OCI-LY1 (cell line): ENCODE measurements around the gene IMMP2L.
"Not testable (repeated sequence)": the region's sequence is repeated elsewhere in the genome, so short reads cannot be mapped to it uniquely, and the experiment has no call there.

Experiments used
- H2AFZ ChIP-seq: fragments of 200-600 bp; sonication (generic), shearing (Covaris generic); 2 replicates; pipeline ENCODE4 v1.6.0; 2014; ENCODE audit warnings: antibody characterized with exemption, mild to moderate bottlenecking, low read length
- H3F3A ChIP-seq: fragments of 200-600 bp; sonication (generic), shearing (Covaris generic); 2 replicates; pipeline ENCODE4 v1.6.0; 2014; ENCODE audit warnings: mild to moderate bottlenecking, antibody characterized with exemption, low read length, moderate library complexity; ENCODE audit not compliant: insufficient read depth
- H3K27ac ChIP-seq: fragments of 200-600 bp; sonication (generic); 2 replicates; pipeline ENCODE4 v1.5.1; 2014; ENCODE audit warnings: low read length, mixed run types, mild to moderate bottlenecking, low read depth; ENCODE audit not compliant: poor library complexity, severe bottlenecking
- H3K27me3 ChIP-seq: fragments of 200-600 bp; sonication (generic); 2 replicates; pipeline ENCODE4 v1.6.0; 2014; ENCODE audit warnings: antibody characterized with exemption, mild to moderate bottlenecking, low read length, moderate library complexity; ENCODE audit not compliant: insufficient read depth
- H3K36me3 ChIP-seq: fragments of 200-600 bp; sonication (generic); 2 replicates; pipeline ENCODE4 v1.6.1; 2014; ENCODE audit warnings: mild to moderate bottlenecking, antibody characterized with exemption, low read length, moderate library complexity, mixed read lengths; ENCODE audit not compliant: insufficient read depth
- H3K4me1 ChIP-seq: fragments of 200-600 bp; sonication (generic); 2 replicates; pipeline ENCODE4 v1.5.1; 2014; ENCODE audit warnings: mild to moderate bottlenecking, low read length, moderate library complexity; ENCODE audit not compliant: insufficient read depth, severe bottlenecking
- H3K4me2 ChIP-seq: fragments of 200-600 bp; sonication (generic), shearing (Covaris generic); 2 replicates; pipeline ENCODE4 v1.6.1; 2014; ENCODE audit warnings: low read length
- H3K4me3 ChIP-seq: fragments of 200-600 bp; sonication (generic); 2 replicates; pipeline ENCODE4 v1.5.1; 2014; ENCODE audit warnings: low read length, low read depth, mild to moderate bottlenecking, mixed read lengths; ENCODE audit not compliant: poor library complexity, severe bottlenecking
- H3K79me2 ChIP-seq: fragments of 200-600 bp; shearing (Covaris generic); 2 replicates; pipeline ENCODE4 v1.6.1; 2016; ENCODE audit warnings: mixed run types, low read length, mixed read lengths; ENCODE audit not compliant: insufficient read depth
- H3K9ac ChIP-seq: fragments of 200-600 bp; sonication (generic), shearing (Covaris generic); 2 replicates; pipeline ENCODE4 v1.6.1; 2014; ENCODE audit warnings: mild to moderate bottlenecking, low read length, mixed read lengths
- H3K9me2 ChIP-seq: fragments of 200-600 bp; sonication (generic), shearing (Covaris generic); 2 replicates; pipeline ENCODE4 v1.6.1; 2014; ENCODE audit warnings: low read depth, mild to moderate bottlenecking, low read length, mixed read lengths
- H3K9me3 ChIP-seq: fragments of 200-600 bp; shearing (Covaris generic); 2 replicates; pipeline ENCODE4 v1.6.1; 2014; ENCODE audit warnings: low read length, mixed read lengths
- H4K20me1 ChIP-seq: fragments of 200-600 bp; sonication (generic), shearing (Covaris generic); 2 replicates; pipeline ENCODE4 v1.6.0; 2016; ENCODE audit warnings: mild to moderate bottlenecking, low read length; ENCODE audit not compliant: insufficient read depth
- CTCF ChIP-seq: fragments of 200-600 bp; sonication (generic), shearing (Covaris generic); IDR thresholded peaks from 2 replicates; pipeline ENCODE4 v1.5.1; 2017; ENCODE audit warnings: mild to moderate bottlenecking, antibody characterized with exemption, low read length, moderate library complexity, mixed read lengths
- EZH2 ChIP-seq: fragments of 200-600 bp; sonication (generic), shearing (Covaris generic); IDR thresholded peaks from 2 replicates; pipeline ENCODE4 v1.8.0; 2017; ENCODE audit warnings: borderline replicate concordance, mixed run types, mild to moderate bottlenecking, antibody characterized with exemption, low read length, moderate library complexity, mixed read lengths

The IMMP2L gene

GRCh38 chr7:110664803-110665202 lies 897.5 kb downstream of the IMMP2L start:
- no peaks in the 10 kb centered on the region for H4K20me1 ChIP-seq
- TF ChIP-seq CTCF (no peak), EZH2 (no peak)

GRCh38 chr7:110660637-110661036 lies 901.7 kb downstream of the IMMP2L start:
- not testable (repeated sequence) for H3K4me1 ChIP-seq, H3K4me3 ChIP-seq, H3K36me3 ChIP-seq, H4K20me1 ChIP-seq, H3K27ac ChIP-seq, H3K79me2 ChIP-seq, H3F3A ChIP-seq, H3K4me2 ChIP-seq, H3K9me2 ChIP-seq, H3K27me3 ChIP-seq, H3K9ac ChIP-seq, H2AFZ ChIP-seq, H3K9me3 ChIP-seq

More at GRCh38 chr7:110664803-110665202, 897.5 kb downstream of the IMMP2L start:
- H3K79me2 ChIP-seq, result no peaks in the 10 kb centered on the region
- H3K9ac ChIP-seq, result no peak overlapping the region
- no peak overlapping the region for H3K4me3 ChIP-seq
- no peaks in the 10 kb centered on the region for H3K27me3 ChIP-seq
- no peaks in the 10 kb centered on the region for H3K36me3 ChIP-seq
- H3F3A ChIP-seq, result no peaks in the 10 kb centered on the region
- H3K4me2 ChIP-seq, result no peak overlapping the region
- no peak overlapping the region for H2AFZ ChIP-seq
- no peaks in the 10 kb centered on the region for H3K9me2 ChIP-seq
- no peaks in the 10 kb centered on the region for H3K4me1 ChIP-seq
- H3K27ac ChIP-seq, result no peak overlapping the region
- H3K9me3 ChIP-seq, result no peaks in the 10 kb centered on the region

- H3K9me3 ChIP-seq, result no peaks in the 10 kb centered on the region
- H3K4me2 ChIP-seq, result no peak overlapping the region
These were observed 912.0 kb downstream of the IMMP2L start for GRCh38 chr7:110650328-110650727.

More at GRCh38 chr7:110650328-110650727, 912.0 kb downstream of the IMMP2L start:
- no peaks in the 10 kb centered on the region for H4K20me1 ChIP-seq
- H3K27ac ChIP-seq, result no peak overlapping the region
- no peaks in the 10 kb centered on the region for H3K79me2 ChIP-seq
- no peaks in the 10 kb centered on the region for H3K4me1 ChIP-seq
- no peak overlapping the region; the same call in 1 of the 2 replicates for H2AFZ ChIP-seq
- H3K9ac ChIP-seq, result no peak overlapping the region
- H3K27me3 ChIP-seq, result no peaks in the 10 kb centered on the region
- H3K4me3 ChIP-seq, result no peak overlapping the region
- TF ChIP-seq CTCF, result no peak
- TF ChIP-seq EZH2, result no peak
- H3F3A ChIP-seq, result no peaks in the 10 kb centered on the region
- no peaks in the 10 kb centered on the region for H3K9me2 ChIP-seq
- no peaks in the 10 kb centered on the region for H3K36me3 ChIP-seq
